Measurements from ENCODE around the gene TENM3. TPM values are rescaled to one million over a fixed set of nuclear protein-coding genes. Genes with fewer than 3 reads are reported as not detected.

TENM3 gene
- total and polyA plus RNA-seq, 2 experiments from 2014 or later: 16.1 to 70.9 TPM

GRCh38 chr4:182297659-182298058 lies 54.5 kb downstream of the TENM3 start:
- Histone ChIP-seq H4K20me1 (ENCODE audit: insufficient read depth, poor library complexity, severe bottlenecking) (no peaks in the 10 kb centered on the region), H3K4me1 (ENCODE audit: insufficient read depth) (no peaks in the 10 kb centered on the region), H3K79me2 (no peaks in the 10 kb centered on the region), H3K9me2 (replicated peaks; ENCODE audit: insufficient read depth) (no peaks in the 10 kb centered on the region), H3K27me3 (no peaks in the 10 kb centered on the region), H3K4me3 (no peak overlapping the region), H3K4me2 (no peak overlapping the region), H2AFZ (no peak overlapping the region), H3K9me3 (ENCODE audit: low read depth) (no peaks in the 10 kb centered on the region), H3K27ac (no peak overlapping the region), H3K36me3 (replicated peaks; ENCODE audit: insufficient read depth, low read depth) (no peaks in the 10 kb centered on the region)
- TF ChIP-seq EZH2 (IDR thresholded peaks at IDR 0.05; ENCODE audit: borderline replicate concordance) (no peak), EZH2phosphoT487 (IDR thresholded peaks at IDR 0.05; ENCODE audit: low read depth, severe bottlenecking, unreplicated experiment) (no peak), CTCF (IDR thresholded peaks at IDR 0.05; ENCODE audit: poor library complexity) (no peak)
- DNase-seq (ENCODE audit: low spot score): no peak
- WGBS (ENCODE audit: low lambda C conversion rate, missing lambda C conversion rate): 79% methylated on average over 9 of the region's 9 CpGs

GRCh38 chr4:182301736-182302135 lies 58.5 kb downstream of the TENM3 start:
- Histone ChIP-seq H3K4me1 (ENCODE audit: insufficient read depth) (no peaks in the 10 kb centered on the region), H3K27me3 (no peaks in the 10 kb centered on the region), H3K4me3 (no peak overlapping the region), H4K20me1 (ENCODE audit: insufficient read depth, poor library complexity, severe bottlenecking) (no peaks in the 10 kb centered on the region), H3K79me2 (no peaks in the 10 kb centered on the region), H2AFZ (no peak overlapping the region), H3K9me2 (replicated peaks; ENCODE audit: insufficient read depth) (no peaks in the 10 kb centered on the region), H3K27ac (no peak overlapping the region), H3K9me3 (ENCODE audit: low read depth) (no peaks in the 10 kb centered on the region), H3K36me3 (replicated peaks; ENCODE audit: insufficient read depth, low read depth) (no peaks in the 10 kb centered on the region), H3K4me2 (no peak overlapping the region)
- TF ChIP-seq CTCF (IDR thresholded peaks at IDR 0.05; ENCODE audit: poor library complexity): no peak
- TF ChIP-seq EZH2phosphoT487 (IDR thresholded peaks at IDR 0.05; ENCODE audit: low read depth, severe bottlenecking, unreplicated experiment): no peak
- no peak for TF ChIP-seq EZH2 (IDR thresholded peaks at IDR 0.05; ENCODE audit: borderline replicate concordance)
- DNase-seq (ENCODE audit: low spot score): no peak
- WGBS (ENCODE audit: low lambda C conversion rate, missing lambda C conversion rate): 90% methylated on average over 5 of the region's 5 CpGs

- no peaks in the 10 kb centered on the region for H4K20me1 ChIP-seq (ENCODE audit: insufficient read depth, poor library complexity, severe bottlenecking)
- no peak overlapping the region for H3K4me3 ChIP-seq
- no peaks in the 10 kb centered on the region for H3K27me3 ChIP-seq
- no peak for DNase-seq (ENCODE audit: low spot score)
- no peaks in the 10 kb centered on the region for H3K9me3 ChIP-seq (ENCODE audit: low read depth)
- no peaks in the 10 kb centered on the region for H3K9me2 ChIP-seq (replicated peaks; ENCODE audit: insufficient read depth)
- no peaks in the 10 kb centered on the region for H3K4me1 ChIP-seq (ENCODE audit: insufficient read depth)
- TF ChIP-seq EZH2 (IDR thresholded peaks at IDR 0.05; ENCODE audit: borderline replicate concordance): no peak
- TF ChIP-seq CTCF (IDR thresholded peaks at IDR 0.05; ENCODE audit: poor library complexity): no peak
- no peaks in the 10 kb centered on the region for H3K79me2 ChIP-seq
- H3K27ac ChIP-seq: no peak overlapping the region
- no peak overlapping the region for H3K4me2 ChIP-seq
- no peaks in the 10 kb centered on the region for H3K36me3 ChIP-seq (replicated peaks; ENCODE audit: insufficient read depth, low read depth)
- 100% methylated on average over 5 of the region's 5 CpGs for WGBS (ENCODE audit: low lambda C conversion rate, missing lambda C conversion rate)
- no peak overlapping the region for H2AFZ ChIP-seq
These were observed 60.6 kb downstream of the TENM3 start for GRCh38 chr4:182303847-182304246.

Measured in hepatocyte (in vitro differentiated cells).